Measurements from ENCODE around the gene RPAIN. TPM values are rescaled to one million over a fixed set of nuclear protein-coding genes. Genes with fewer than 3 reads are reported as not detected.

RPAIN gene
- total and polyA plus RNA-seq, 2 of the 13 experiments (the other 11 are each of a cell fraction or from before 2014, with no cell fraction given) = 42.1 to 58.5 TPM

GRCh38 chr17:5419959-5420653 lies at the start of gene RPAIN (continued):
- TF ChIP-seq ZNF7 (CRISPR knock-in tag; IDR thresholded peaks at IDR 0.05) = no peak
- peak; percentile 28 for TF ChIP-seq ZNF124 (CRISPR knock-in tag; IDR thresholded peaks at IDR 0.05)
- TF ChIP-seq ISL2 (CRISPR knock-in tag; IDR thresholded peaks at IDR 0.05) = no peak
- peak; percentile 42; the same call in 1 of the 2 replicates for TF ChIP-seq MTA1 (CRISPR knock-in tag; IDR thresholded peaks at IDR 0.05; ENCODE audit: borderline replicate concordance)
- TF ChIP-seq JUN (CRISPR knock-in tag; IDR thresholded peaks at IDR 0.05) = no peak
- no peak for TF ChIP-seq PTBP1 (IDR thresholded peaks at IDR 0.05; ENCODE audit: low read depth, low read length, poor library complexity, severe bottlenecking)
- TF ChIP-seq PHF8 (CRISPR knock-in tag; IDR thresholded peaks at IDR 0.05) = peak; percentile 82
- TF ChIP-seq MYNN (CRISPR knock-in tag; IDR thresholded peaks at IDR 0.05; ENCODE audit: low read depth) = no peak
- TF ChIP-seq SP5 (CRISPR knock-in tag; IDR thresholded peaks at IDR 0.05; ENCODE audit: borderline replicate concordance, low read depth) = peak; percentile 10; the same call in 1 of the 2 replicates
- TF ChIP-seq SMAD3 (CRISPR knock-in tag; IDR thresholded peaks at IDR 0.05) = peak; percentile 45; the same call in 1 of the 2 replicates
- TF ChIP-seq GMEB1 (CRISPR knock-in tag; IDR thresholded peaks at IDR 0.05; ENCODE audit: borderline replicate concordance) = peak; percentile 53; the same call in 1 of the 2 replicates
- no peak for TF ChIP-seq ZIK1 (CRISPR knock-in tag; IDR thresholded peaks at IDR 0.05; ENCODE audit: borderline replicate concordance, low read depth)
- TF ChIP-seq ZNF776 (CRISPR knock-in tag; IDR thresholded peaks at IDR 0.05) = peak; percentile 74; the same call in 1 of the 2 replicates
- TF ChIP-seq GPN1 (CRISPR knock-in tag; IDR thresholded peaks at IDR 0.05; ENCODE audit: borderline replicate concordance) = no peak
- no peak for TF ChIP-seq ZSCAN20 (CRISPR knock-in tag; IDR thresholded peaks at IDR 0.05; ENCODE audit: borderline replicate concordance)
- TF ChIP-seq HBP1 (CRISPR knock-in tag; IDR thresholded peaks at IDR 0.05; ENCODE audit: low read depth) = peak; percentile 32; the same call in 1 of the 2 replicates
- no peak for TF ChIP-seq SRSF1 (optimal IDR thresholded peaks at IDR 0.05; ENCODE audit: low read depth, low read length)
- no peak for TF ChIP-seq ZNF24 (IDR thresholded peaks at IDR 0.05)
- TF ChIP-seq ZMYM2 (CRISPR knock-in tag; IDR thresholded peaks at IDR 0.05) = no peak
- peak; percentile 65; the same call in 1 of the 2 replicates for TF ChIP-seq CCDC6 (CRISPR knock-in tag; IDR thresholded peaks at IDR 0.05)
- no peak; the same call in 1 of the 2 replicates for TF ChIP-seq ZNF350 (CRISPR knock-in tag; IDR thresholded peaks at IDR 0.05; ENCODE audit: borderline replicate concordance, low read depth)
- TF ChIP-seq BORCS8-MEF2B (CRISPR knock-in tag; IDR thresholded peaks at IDR 0.05) = no peak; the same call in 1 of the 2 replicates
- no peak; the same call in 1 of the 2 replicates for TF ChIP-seq ATF6 (CRISPR knock-in tag; conservative IDR thresholded peaks at IDR 0.05)
- TF ChIP-seq EED (CRISPR knock-in tag; IDR thresholded peaks at IDR 0.05) = peak; percentile 79; the same call in 1 of the 2 replicates
- no peak for TF ChIP-seq ZNF562 (CRISPR knock-in tag; IDR thresholded peaks at IDR 0.05; ENCODE audit: borderline replicate concordance)
- TF ChIP-seq REPIN1 (CRISPR knock-in tag; IDR thresholded peaks at IDR 0.05; ENCODE audit: borderline replicate concordance, low read depth) = 0 out of 2 replicates have a peak, but pooled peaks have one; percentile 16
